ENCODE measurements around the gene SFXN3. TPM values are rescaled to one million over a fixed set of nuclear protein-coding genes. Genes with fewer than 3 reads are reported as not detected.

The SFXN3 gene
- total RNA-seq, 1 experiment from 2014 or later, result 5.6 TPM

GRCh38 chr10:100997360-100998182 is 33.5 kb upstream of the SFXN3 start (continued):
- TF ChIP-seq FOXJ3 (CRISPR knock-in tag; IDR thresholded peaks at IDR 0.05; ENCODE audit: borderline replicate concordance), result no peak
- 0 out of 2 replicates have a peak, but pooled peaks have one; percentile 25 for TF ChIP-seq AFF4 (CRISPR knock-in tag; IDR thresholded peaks at IDR 0.05; ENCODE audit: borderline replicate concordance)
- no peak; the same call in 1 of the 2 replicates for TF ChIP-seq GABPB1 (CRISPR knock-in tag; IDR thresholded peaks at IDR 0.05)
- peak; percentile 44; the same call in 1 of the 2 replicates for TF ChIP-seq MAX (CRISPR knock-in tag; IDR thresholded peaks at IDR 0.05)
- TF ChIP-seq NR1H2 (CRISPR knock-in tag; IDR thresholded peaks at IDR 0.05), result no peak

DNA sequence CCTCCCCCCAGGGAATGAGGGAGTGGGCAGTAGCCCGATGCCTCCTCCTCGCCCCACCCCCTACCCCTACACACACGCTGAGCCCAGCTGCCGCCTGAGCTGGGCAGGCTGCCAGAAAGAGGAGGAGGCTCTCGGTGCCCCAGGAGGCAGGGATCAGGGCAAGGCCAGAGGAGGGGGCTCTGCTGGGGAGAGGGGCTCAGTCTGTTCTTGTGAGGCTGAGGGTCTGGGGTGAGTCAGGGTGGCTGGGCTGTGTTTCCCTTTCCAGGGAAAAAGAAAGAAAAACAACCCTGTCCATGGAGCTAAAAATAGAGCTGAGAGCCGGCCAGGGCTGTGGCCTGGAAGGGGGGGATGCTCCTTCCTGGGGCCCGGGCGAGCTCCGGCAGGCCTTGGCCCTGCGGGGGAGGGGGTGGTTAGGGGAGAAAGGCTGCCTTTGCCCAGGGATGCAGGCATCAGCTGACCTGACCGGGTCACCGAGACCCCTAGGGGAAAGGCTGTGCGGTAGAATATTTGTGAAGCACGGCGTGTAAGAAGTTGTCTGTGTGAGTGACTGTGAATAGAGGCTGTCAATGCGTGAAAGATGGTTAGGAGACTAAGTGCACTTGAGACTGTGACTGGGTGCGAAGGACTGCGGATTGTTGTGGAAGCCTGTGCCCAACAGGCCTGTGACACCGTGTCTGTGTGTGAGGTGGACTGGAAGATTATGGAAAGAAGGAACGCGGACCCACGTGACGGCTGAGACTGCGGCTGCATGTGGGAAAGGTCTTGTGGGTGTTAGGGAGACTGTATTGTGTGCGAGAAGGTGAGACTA is 32.6 kb upstream of the SFXN3 start:
- Mint-ChIP-seq H3K36me3 (peaks cover 14% of the 10 kb centered on the region), H3K4me1 (peaks cover 32% of the 10 kb centered on the region), H3K27me3 (ENCODE audit: low read depth) (no peaks in the 10 kb centered on the region), H3K4me3 (peak overlapping the region; percentile 83), H3K9me3 (no peaks in the 10 kb centered on the region), H3K27ac (peak overlapping the region; percentile 95)
- POLR2A ChIA-PET, result interaction anchor here (1.8 to 3.4 kb wide), 2 partner anchors 10 to 16 kb away, joined by 5 to 14 read pairs; no protein-coding TSS in a partner anchor
- DNase-seq (ENCODE audit: low spot score), result peak; percentile 66
- CTCF ChIA-PET, result interaction anchor here (0.6 to 13.4 kb wide), 26 partner anchors 11 to 361 kb away, joined by 3 to 277 read pairs (median 5); partner anchors contain the start of genes MRPL43, PDZD7, SEMA4G and SFXN3
- ATAC-seq, result peak; percentile 17
- TF ChIP-seq AFF4 (CRISPR knock-in tag; IDR thresholded peaks at IDR 0.05; ENCODE audit: borderline replicate concordance), result no peak
- no peak for TF ChIP-seq ZMAT4 (CRISPR knock-in tag; IDR thresholded peaks at IDR 0.05)
- TF ChIP-seq TCF7 (CRISPR knock-in tag; IDR thresholded peaks at IDR 0.05; ENCODE audit: low read depth), result no peak
- TF ChIP-seq ZNF425 (CRISPR knock-in tag; conservative IDR thresholded peaks at IDR 0.05), result no peak
- peak; percentile 4; the same call in 1 of the 2 replicates for TF ChIP-seq USF1 (CRISPR knock-in tag; IDR thresholded peaks at IDR 0.05)
- TF ChIP-seq, protein P1, sequence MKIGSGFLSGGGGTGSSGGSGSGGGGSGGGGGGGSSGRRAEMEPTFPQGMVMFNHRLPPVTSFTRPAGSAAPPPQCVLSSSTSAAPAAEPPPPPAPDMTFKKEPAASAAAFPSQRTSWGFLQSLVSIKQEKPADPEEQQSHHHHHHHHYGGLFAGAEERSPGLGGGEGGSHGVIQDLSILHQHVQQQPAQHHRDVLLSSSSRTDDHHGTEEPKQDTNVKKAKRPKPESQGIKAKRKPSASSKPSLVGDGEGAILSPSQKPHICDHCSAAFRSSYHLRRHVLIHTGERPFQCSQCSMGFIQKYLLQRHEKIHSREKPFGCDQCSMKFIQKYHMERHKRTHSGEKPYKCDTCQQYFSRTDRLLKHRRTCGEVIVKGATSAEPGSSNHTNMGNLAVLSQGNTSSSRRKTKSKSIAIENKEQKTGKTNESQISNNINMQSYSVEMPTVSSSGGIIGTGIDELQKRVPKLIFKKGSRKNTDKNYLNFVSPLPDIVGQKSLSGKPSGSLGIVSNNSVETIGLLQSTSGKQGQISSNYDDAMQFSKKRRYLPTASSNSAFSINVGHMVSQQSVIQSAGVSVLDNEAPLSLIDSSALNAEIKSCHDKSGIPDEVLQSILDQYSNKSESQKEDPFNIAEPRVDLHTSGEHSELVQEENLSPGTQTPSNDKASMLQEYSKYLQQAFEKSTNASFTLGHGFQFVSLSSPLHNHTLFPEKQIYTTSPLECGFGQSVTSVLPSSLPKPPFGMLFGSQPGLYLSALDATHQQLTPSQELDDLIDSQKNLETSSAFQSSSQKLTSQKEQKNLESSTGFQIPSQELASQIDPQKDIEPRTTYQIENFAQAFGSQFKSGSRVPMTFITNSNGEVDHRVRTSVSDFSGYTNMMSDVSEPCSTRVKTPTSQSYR (CRISPR knock-in tag; IDR thresholded peaks at IDR 0.05), result 0 out of 2 replicates have a peak, but pooled peaks have one; percentile 15
- TF ChIP-seq PRDM15 (CRISPR knock-in tag; IDR thresholded peaks at IDR 0.05), result 0 out of 2 replicates have a peak, but pooled peaks have one; percentile 24
- no peak for TF ChIP-seq TP53 (CRISPR knock-in tag; IDR thresholded peaks at IDR 0.05)

Measured in WTC11 (cell line).